GM12892 (cell line): Measurements from ENCODE around the gene DCAF7.

Source experiments
- POLR2A ChIP-seq: IDR thresholded peaks from 2 replicates; pipeline ENCODE4 v1.6.1; 2011; ENCODE audit warnings: low read depth, low read length, control low read depth
- POLR2AphosphoS5 ChIP-seq: IDR thresholded peaks from 2 replicates; pipeline ENCODE4 v1.6.1; 2011; ENCODE audit warnings: low read depth, low read length, control low read depth

GRCh38 chr17:63631062-63631461 is 80.8 kb downstream of the DCAF7 start:
- TF ChIP-seq POLR2A (no peak), POLR2AphosphoS5 (no peak)
